ENCODE measurements around the gene BMAL2.

- TF ChIP-seq CTCF (conservative IDR thresholded peaks at IDR 0.05 in 1 of 2, IDR thresholded peaks at IDR 0.05 in 1 of 2; ENCODE audit: low read depth in 1 of 2, low read length in 2 of 2) (no peak), EZH2 (IDR thresholded peaks at IDR 0.05; ENCODE audit: low read length, missing control alignments) (no peak)
Observed at GRCh38 chr12:27340971-27341370, 8.3 kb downstream of the BMAL2 start.

All from fibroblast of lung (primary cell).